IPS-15b (cell line): ENCODE results near the gene MVP.
"Not testable (repeated sequence)": the region's sequence is repeated elsewhere in the genome, so short reads cannot be mapped to it uniquely, and the experiment has no call there.

Experiments used
- H3K27me3 ChIP-seq: one replicate; pipeline ENCODE4 v1.6.1; 2013; ENCODE audit warnings: low read length; ENCODE audit not compliant: control insufficient read depth, insufficient read depth
- H3K36me3 ChIP-seq: one replicate; pipeline ENCODE4 v1.6.1; 2013; ENCODE audit warnings: low read length; ENCODE audit not compliant: control insufficient read depth, insufficient read depth
- H3K4me1 ChIP-seq: one replicate; pipeline ENCODE4 v1.6.1; 2013; ENCODE audit warnings: mild to moderate bottlenecking, low read length; ENCODE audit not compliant: control insufficient read depth, insufficient read depth
- H3K4me3 ChIP-seq: one replicate; pipeline ENCODE4 v1.5.1; 2013; ENCODE audit warnings: low read depth, low read length
- H3K9ac ChIP-seq: one replicate; pipeline ENCODE4 v1.6.1; 2013; ENCODE audit warnings: low read depth, mild to moderate bottlenecking, low read length
- H3K9me3 ChIP-seq: one replicate; pipeline ENCODE4 v1.6.1; 2013; ENCODE audit warnings: mild to moderate bottlenecking, low read length; ENCODE audit not compliant: control insufficient read depth, insufficient read depth

MVP gene

GRCh38 chr16:29821643-29822115 lies 1.4 kb downstream of the MVP start:
- Histone ChIP-seq H3K36me3 (peaks cover 26% of the 10 kb centered on the region), H3K9me3 (no peaks in the 10 kb centered on the region), H3K27me3 (no peaks in the 10 kb centered on the region), H3K4me1 (peaks cover 4% of the 10 kb centered on the region), H3K9ac (no peak overlapping the region), H3K4me3 (no peak overlapping the region)

- Histone ChIP-seq H3K27me3 (no peaks in the 10 kb centered on the region), H3K4me3 (no peak overlapping the region), H3K36me3 (peaks cover 10% of the 10 kb centered on the region), H3K4me1 (peaks cover 4% of the 10 kb centered on the region), H3K9ac (no peak overlapping the region), H3K9me3 (no peaks in the 10 kb centered on the region)
Measured at GRCh38 chr16:29824589-29825144, 4.4 kb downstream of the MVP start.

GRCh38 chr16:29825145-29826044 lies 5.1 kb downstream of the MVP start:
- Histone ChIP-seq H3K36me3 (peaks cover 5% of the 10 kb centered on the region), H3K27me3 (no peaks in the 10 kb centered on the region), H3K9me3 (no peaks in the 10 kb centered on the region), H3K4me1 (peaks cover 4% of the 10 kb centered on the region), H3K4me3 (no peak overlapping the region), H3K9ac (peak overlapping the region; percentile 16)

GRCh38 chr16:29826342-29826695 lies 6.1 kb downstream of the MVP start:
- no peak overlapping the region for H3K4me3 ChIP-seq
- no peak overlapping the region for H3K9ac ChIP-seq
- H3K4me1 ChIP-seq: peaks cover 4% of the 10 kb centered on the region

GRCh38 chr16:29830774-29831173 lies 10.5 kb downstream of the MVP start:
- no peak overlapping the region for H3K9ac ChIP-seq

More at GRCh38 chr16:29826342-29826695, 6.1 kb downstream of the MVP start:
- peaks cover 2% of the 10 kb centered on the region for H3K36me3 ChIP-seq
- no peaks in the 10 kb centered on the region for H3K9me3 ChIP-seq
- H3K27me3 ChIP-seq: no peaks in the 10 kb centered on the region

GRCh38 chr16:29831490-29831889 lies 11.2 kb downstream of the MVP start:
- no peak overlapping the region for H3K4me3 ChIP-seq
- no peak overlapping the region for H3K9ac ChIP-seq
- peaks cover 2% of the 10 kb centered on the region for H3K36me3 ChIP-seq
- no peaks in the 10 kb centered on the region for H3K27me3 ChIP-seq
- H3K4me1 ChIP-seq: no peaks in the 10 kb centered on the region
- H3K9me3 ChIP-seq: no peaks in the 10 kb centered on the region

More at GRCh38 chr16:29830774-29831173, 10.5 kb downstream of the MVP start:
- no peak overlapping the region for H3K4me3 ChIP-seq
- H3K4me1 ChIP-seq: no peaks in the 10 kb centered on the region
- H3K9me3 ChIP-seq: no peaks in the 10 kb centered on the region
- peaks cover 2% of the 10 kb centered on the region for H3K36me3 ChIP-seq
- no peaks in the 10 kb centered on the region for H3K27me3 ChIP-seq

- H3K9me3 ChIP-seq, H3K36me3 ChIP-seq, H3K9ac ChIP-seq, H3K27me3 ChIP-seq, H3K4me1 ChIP-seq, H3K4me3 ChIP-seq: not testable (repeated sequence)
Measured at GRCh38 chr16:29833219-29833618, 13.0 kb downstream of the MVP start.

- no peak overlapping the region for H3K9ac ChIP-seq
- H3K4me3 ChIP-seq: no peak overlapping the region
- no peaks in the 10 kb centered on the region for H3K4me1 ChIP-seq
- no peaks in the 10 kb centered on the region for H3K9me3 ChIP-seq
- no peaks in the 10 kb centered on the region for H3K27me3 ChIP-seq
- H3K36me3 ChIP-seq: peaks cover 2% of the 10 kb centered on the region
Measured at GRCh38 chr16:29834079-29834478, 13.8 kb downstream of the MVP start.

GRCh38 chr16:29835926-29836325 lies 15.7 kb downstream of the MVP start:
- Histone ChIP-seq H3K9me3 (no peaks in the 10 kb centered on the region), H3K27me3 (no peaks in the 10 kb centered on the region), H3K4me3 (no peak overlapping the region), H3K36me3 (no peaks in the 10 kb centered on the region), H3K4me1 (no peaks in the 10 kb centered on the region), H3K9ac (no peak overlapping the region)

- Histone ChIP-seq H3K9ac (no peak overlapping the region), H3K36me3 (no peaks in the 10 kb centered on the region), H3K4me1 (no peaks in the 10 kb centered on the region), H3K27me3 (no peaks in the 10 kb centered on the region), H3K9me3 (no peaks in the 10 kb centered on the region), H3K4me3 (no peak overlapping the region)
Measured at GRCh38 chr16:29836623-29837022, 16.4 kb downstream of the MVP start.

- no peaks in the 10 kb centered on the region for H3K4me1 ChIP-seq
- H3K27me3 ChIP-seq: no peaks in the 10 kb centered on the region
- no peak overlapping the region for H3K9ac ChIP-seq
- no peak overlapping the region for H3K4me3 ChIP-seq
- no peaks in the 10 kb centered on the region for H3K9me3 ChIP-seq
- no peaks in the 10 kb centered on the region for H3K36me3 ChIP-seq
Measured at GRCh38 chr16:29837841-29838240, 17.6 kb downstream of the MVP start.

- Histone ChIP-seq H3K27me3 (no peaks in the 10 kb centered on the region), H3K36me3 (no peaks in the 10 kb centered on the region), H3K9me3 (no peaks in the 10 kb centered on the region), H3K9ac (no peak overlapping the region), H3K4me1 (no peaks in the 10 kb centered on the region), H3K4me3 (no peak overlapping the region)
Measured at GRCh38 chr16:29839822-29840221, 19.6 kb downstream of the MVP start.
